ENCODE measurements around the gene TVP23C.
"Not testable (repeated sequence)": the region's sequence is repeated elsewhere in the genome, so short reads cannot be mapped to it uniquely, and the experiment has no call there.

Gene TVP23C

GRCh38 chr17:15563375-15563857, at the start of gene TVP23C:
Gene TVP23C, minus strand, starts transcription at chr17:15563483. Its CDS starts 35 bp downstream, at chr17:15563448.
- peak; percentile 89 for DNase-seq

- not testable (repeated sequence) for DNase-seq
Measured at GRCh38 chr17:15592960-15593359, 29.7 kb upstream of the TVP23C start.

- DNase-seq, result not testable (repeated sequence)
Measured at GRCh38 chr17:15591986-15592385, 28.7 kb upstream of the TVP23C start.

- not testable (repeated sequence) for DNase-seq
Measured at GRCh38 chr17:15590844-15591243, 27.6 kb upstream of the TVP23C start.

GRCh38 chr17:15589544-15590536, 26.6 kb upstream of the TVP23C start:
- DNase-seq, result peak; percentile 71

GRCh38 chr17:15588017-15588416, 24.7 kb upstream of the TVP23C start:
- not testable (repeated sequence) for DNase-seq

GRCh38 chr17:15583313-15583712, 20.0 kb upstream of the TVP23C start:
- not testable (repeated sequence) for DNase-seq

- DNase-seq, result not testable (repeated sequence)
Measured at GRCh38 chr17:15581462-15581861, 18.2 kb upstream of the TVP23C start.

- not testable (repeated sequence) for DNase-seq
Measured at GRCh38 chr17:15576848-15577247, 13.6 kb upstream of the TVP23C start.

- DNase-seq, result not testable (repeated sequence)
Measured at GRCh38 chr17:15574660-15575059, 11.4 kb upstream of the TVP23C start.

- DNase-seq, result not testable (repeated sequence)
Measured at GRCh38 chr17:15573870-15574269, 10.6 kb upstream of the TVP23C start.

GRCh38 chr17:15562613-15563374, 489 bp downstream of the TVP23C start:
- not testable (repeated sequence) for DNase-seq

- not testable (repeated sequence) for DNase-seq
Measured at GRCh38 chr17:15561439-15561838, 1.8 kb downstream of the TVP23C start.

- DNase-seq, result not testable (repeated sequence)
Measured at GRCh38 chr17:15558403-15559105, 4.7 kb downstream of the TVP23C start.

- not testable (repeated sequence) for DNase-seq
Measured at GRCh38 chr17:15557334-15557832, 5.9 kb downstream of the TVP23C start.

GRCh38 chr17:15552932-15553331, 10.4 kb downstream of the TVP23C start:
- DNase-seq, result not testable (repeated sequence)

- DNase-seq, result not testable (repeated sequence)
Measured at GRCh38 chr17:15549552-15549951, 13.7 kb downstream of the TVP23C start.

GRCh38 chr17:15546604-15547003, 16.7 kb downstream of the TVP23C start:
- DNase-seq, result not testable (repeated sequence)

- DNase-seq, result not testable (repeated sequence)
Measured at GRCh38 chr17:15540371-15541219, 22.7 kb downstream of the TVP23C start.

GRCh38 chr17:15533122-15533521, 30.2 kb downstream of the TVP23C start:
- not testable (repeated sequence) for DNase-seq
